Thoracic aorta (tissue), 2 donors: ENCODE data around the gene SHISA6. TPM values are rescaled to one million over a fixed set of nuclear protein-coding genes. Genes with fewer than 3 reads are reported as not detected.

Experiments
- ATAC-seq: fragments of 150-250 bp; one replicate; pipeline ENCODE4 v1.8.0; 2017; ENCODE audit warnings: low read depth; ENCODE audit not compliant: insufficient number of reproducible peaks, low FRiP score
- DNase-seq: peaks from one replicate; pipeline ENCODE4 v3.0.0-alpha.2; 2020; ENCODE audit warnings: low spot score
- H3K27ac ChIP-seq, 2 donors: fragments of 200-600 bp; sonication (generic); 1 replicate in 1 of 2; 2 replicates in 1 of 2; pipeline ENCODE4 v1.5.1; 2016; ENCODE audit warnings: mild to moderate bottlenecking in 2 of 2, moderate library complexity in 2 of 2
- H3K27me3 ChIP-seq: fragments of 200-600 bp; sonication (generic); replicated peaks from 2 replicates; pipeline ENCODE4 v1.6.0; 2016; ENCODE audit warnings: mild to moderate bottlenecking; ENCODE audit not compliant: insufficient read depth
- H3K36me3 ChIP-seq: fragments of 200-600 bp; sonication (generic); one replicate; pipeline ENCODE4 v1.5.1; 2016
- H3K4me1 ChIP-seq, 2 donors: fragments of 200-600 bp; sonication (generic); 1 replicate in 1 of 2; 2 replicates in 1 of 2; pipeline versions ENCODE4 v1.5.1 to v1.6.0; 2016; ENCODE audit warnings: low read depth in 2 of 2, mild to moderate bottlenecking in 1 of 2; ENCODE audit not compliant: control insufficient read depth in 1 of 2
- H3K4me3 ChIP-seq: fragments of 200-600 bp; sonication (generic); 2 replicates; pipeline ENCODE4 v1.5.1; 2016; ENCODE audit warnings: mild to moderate bottlenecking
- H3K9me3 ChIP-seq: fragments of 200-600 bp; sonication (generic); 2 replicates; pipeline ENCODE4 v1.5.1; 2016
- total RNA-seq, 2 donors: library from RNA; depleted of rRNA; stranded (reverse); fragments of >200 nt; gene quantifications; one replicate each; pipeline versions ENCODE4 v1.1.0 to v1.2.3, GENCODE V29; 2016
- TF ChIP-seq, protein P1 (sequence below): fragments of 200-600 bp; sonication (generic); IDR thresholded peaks from one replicate; pipeline ENCODE4 v1.5.1; 2019; ENCODE audit warnings: antibody characterized with exemption

The SHISA6 gene
- total RNA-seq, 2 donors from 2014 or later = under 0.01 TPM; not detected in 1

DNA sequence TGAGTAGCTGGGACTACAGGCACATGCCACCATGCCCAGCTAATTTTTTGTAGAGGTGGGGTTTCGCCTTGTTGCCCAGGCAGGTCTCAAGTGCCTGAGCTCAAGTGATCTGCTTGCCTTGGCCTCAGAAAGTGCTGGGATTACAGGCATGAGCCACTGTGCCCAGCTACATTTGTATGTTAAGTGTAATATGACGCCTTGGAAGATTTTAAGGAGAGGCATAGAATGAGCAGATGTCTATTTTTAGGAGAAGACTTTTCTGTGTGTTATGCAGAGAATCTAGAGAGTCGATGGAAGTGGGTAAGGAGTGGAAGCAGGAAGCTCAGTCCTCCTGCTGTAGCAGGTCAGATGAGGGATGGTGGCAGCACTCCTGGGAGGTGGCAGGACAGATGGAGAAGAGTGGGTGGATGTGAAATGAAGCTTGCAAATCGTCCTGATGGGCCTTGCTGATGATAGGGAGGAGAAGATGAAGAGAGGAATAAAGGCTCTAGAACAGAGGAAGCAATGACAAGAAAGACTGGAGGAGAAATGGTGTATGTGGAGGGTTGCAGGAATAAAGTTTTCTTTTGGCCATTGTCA is 125.3 kb downstream of the SHISA6 start:
- no peaks in the 10 kb centered on the region for H3K27me3 ChIP-seq
- ATAC-seq (no peak), DNase-seq (no peak)
- no peak overlapping the region for H3K4me3 ChIP-seq
- no peak overlapping the region for H3K27ac ChIP-seq
- no peaks in the 10 kb centered on the region for H3K36me3 ChIP-seq
- no peaks in the 10 kb centered on the region for H3K9me3 ChIP-seq
- TF ChIP-seq, protein P1, sequence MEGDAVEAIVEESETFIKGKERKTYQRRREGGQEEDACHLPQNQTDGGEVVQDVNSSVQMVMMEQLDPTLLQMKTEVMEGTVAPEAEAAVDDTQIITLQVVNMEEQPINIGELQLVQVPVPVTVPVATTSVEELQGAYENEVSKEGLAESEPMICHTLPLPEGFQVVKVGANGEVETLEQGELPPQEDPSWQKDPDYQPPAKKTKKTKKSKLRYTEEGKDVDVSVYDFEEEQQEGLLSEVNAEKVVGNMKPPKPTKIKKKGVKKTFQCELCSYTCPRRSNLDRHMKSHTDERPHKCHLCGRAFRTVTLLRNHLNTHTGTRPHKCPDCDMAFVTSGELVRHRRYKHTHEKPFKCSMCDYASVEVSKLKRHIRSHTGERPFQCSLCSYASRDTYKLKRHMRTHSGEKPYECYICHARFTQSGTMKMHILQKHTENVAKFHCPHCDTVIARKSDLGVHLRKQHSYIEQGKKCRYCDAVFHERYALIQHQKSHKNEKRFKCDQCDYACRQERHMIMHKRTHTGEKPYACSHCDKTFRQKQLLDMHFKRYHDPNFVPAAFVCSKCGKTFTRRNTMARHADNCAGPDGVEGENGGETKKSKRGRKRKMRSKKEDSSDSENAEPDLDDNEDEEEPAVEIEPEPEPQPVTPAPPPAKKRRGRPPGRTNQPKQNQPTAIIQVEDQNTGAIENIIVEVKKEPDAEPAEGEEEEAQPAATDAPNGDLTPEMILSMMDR = no peak
- H3K4me1 ChIP-seq = no peaks in the 10 kb centered on the region

DNA sequence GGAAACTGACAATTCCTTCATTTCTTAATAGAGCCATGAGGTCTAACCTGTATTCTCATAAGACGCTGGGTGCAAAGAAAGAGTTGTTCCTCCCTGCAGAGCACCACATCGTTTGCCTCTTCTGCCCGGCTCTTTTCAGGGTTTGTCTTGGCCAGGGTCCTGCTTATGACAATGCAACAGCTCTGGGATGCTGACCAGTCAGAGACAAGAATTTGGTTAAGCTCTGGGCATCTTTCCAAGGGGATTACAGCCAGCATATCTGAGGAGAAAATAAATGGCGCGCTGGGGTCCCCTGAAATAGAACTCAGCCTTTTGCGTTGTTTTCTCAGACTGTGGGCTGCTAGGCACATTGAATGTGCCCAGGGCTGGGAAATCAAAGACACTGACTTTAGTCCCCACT is 128.6 kb downstream of the SHISA6 start:
- H3K9me3 ChIP-seq = no peaks in the 10 kb centered on the region
- TF ChIP-seq, protein P1 = no peak
- DNase-seq = no peak
- no peak overlapping the region for H3K27ac ChIP-seq
- H3K4me3 ChIP-seq = no peak overlapping the region
- no peaks in the 10 kb centered on the region for H3K27me3 ChIP-seq
- H3K36me3 ChIP-seq = no peaks in the 10 kb centered on the region
- H3K4me1 ChIP-seq = no peaks in the 10 kb centered on the region
- no peak for ATAC-seq

DNA sequence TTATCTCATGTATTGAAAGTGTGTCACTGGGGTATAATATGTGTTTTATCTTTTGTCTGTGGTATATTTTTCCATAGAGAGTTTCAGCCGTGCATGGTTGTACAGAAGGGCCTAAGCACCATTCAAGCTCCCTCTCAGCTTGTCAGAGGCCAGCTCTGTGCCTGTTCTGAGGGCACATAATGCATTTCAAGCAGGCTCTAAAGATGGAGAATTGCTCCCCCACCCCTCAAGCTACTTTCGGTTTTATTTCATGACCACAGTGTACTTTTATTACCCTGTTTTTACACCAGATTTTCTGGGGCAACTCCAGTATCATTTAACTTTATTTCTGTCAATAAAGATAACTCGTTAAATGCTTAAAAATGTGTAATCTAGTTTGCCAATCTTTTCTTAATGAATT is 131.7 kb downstream of the SHISA6 start:
- no peaks in the 10 kb centered on the region for H3K27me3 ChIP-seq

DNA sequence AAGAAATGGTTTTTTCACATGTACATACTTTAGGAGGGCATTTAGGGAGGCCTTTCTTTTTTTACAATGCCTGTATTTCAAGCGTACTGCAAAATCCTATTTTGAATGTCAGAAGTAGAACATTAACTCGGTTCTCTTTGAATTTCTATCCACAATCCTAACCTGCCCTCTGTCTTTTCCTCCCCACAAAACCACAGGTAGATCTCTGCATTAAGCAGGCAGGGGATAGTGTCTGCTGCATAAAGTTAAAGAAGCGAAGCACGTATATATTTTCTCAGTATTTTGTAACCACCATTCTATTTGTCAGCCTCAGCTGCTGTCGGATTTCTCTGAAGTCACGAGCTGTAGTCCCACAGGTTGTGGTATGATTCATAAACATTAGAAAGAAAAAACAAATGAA is 137.5 kb downstream of the SHISA6 start:
- DNase-seq (no peak), ATAC-seq (no peak)
- Histone ChIP-seq H3K36me3 (no peaks in the 10 kb centered on the region), H3K4me1 (no peaks in the 10 kb centered on the region), H3K27ac (no peak overlapping the region), H3K9me3 (no peaks in the 10 kb centered on the region), H3K27me3 (no peaks in the 10 kb centered on the region), H3K4me3 (no peak overlapping the region)
- TF ChIP-seq, protein P1 = no peak

More for the DNA sequence above, 131.7 kb downstream of the SHISA6 start:
- ATAC-seq = no peak
- TF ChIP-seq, protein P1 = no peak
- Histone ChIP-seq H3K9me3 (no peaks in the 10 kb centered on the region), H3K27ac (no peak overlapping the region), H3K36me3 (no peaks in the 10 kb centered on the region), H3K4me1 (no peaks in the 10 kb centered on the region), H3K4me3 (no peak overlapping the region)
- no peak for DNase-seq

DNA sequence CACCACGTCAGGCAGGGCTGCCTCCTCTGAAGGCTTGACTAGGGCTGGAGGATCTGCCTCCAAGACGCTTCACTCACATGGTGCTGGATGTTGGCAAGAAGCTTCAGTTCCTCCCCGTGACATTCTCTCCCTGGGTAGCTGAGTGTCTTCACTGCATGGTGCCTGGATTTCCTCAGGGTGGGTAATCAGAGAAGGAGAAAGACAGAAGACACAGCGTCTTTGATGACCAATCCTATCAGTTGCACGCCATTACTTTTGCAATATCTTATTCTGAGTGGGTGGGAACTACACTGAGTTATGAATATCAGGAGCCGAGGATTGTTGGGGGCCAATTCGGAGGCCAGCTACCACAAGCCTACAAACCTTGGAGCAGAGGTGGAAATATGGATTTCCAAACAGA is 139.7 kb downstream of the SHISA6 start:
- H3K27me3 ChIP-seq = no peaks in the 10 kb centered on the region
- H3K36me3 ChIP-seq = no peaks in the 10 kb centered on the region
- DNase-seq = no peak
- no peak for ATAC-seq
- H3K4me1 ChIP-seq = no peaks in the 10 kb centered on the region
- H3K4me3 ChIP-seq = no peak overlapping the region
- no peaks in the 10 kb centered on the region for H3K9me3 ChIP-seq
- TF ChIP-seq, protein P1 = no peak
- no peak overlapping the region for H3K27ac ChIP-seq
